GM12891 (cell line): Measurements from ENCODE around the gene DPP10.

Source experiments
- PAX5 ChIP-seq: IDR thresholded peaks from 2 replicates; pipeline ENCODE4 v1.6.1; 2011; ENCODE audit warnings: low read length, moderate library complexity, mild to moderate bottlenecking; ENCODE audit not compliant: insufficient read depth, severe bottlenecking
- POLR2A ChIP-seq: IDR thresholded peaks from 2 replicates; pipeline ENCODE4 v1.6.1; 2011; ENCODE audit warnings: low read depth, low read length, control low read depth
- POLR2AphosphoS5 ChIP-seq: IDR thresholded peaks from 2 replicates; pipeline ENCODE4 v1.6.1; 2011; ENCODE audit warnings: low read depth, low read length, control low read depth
- POU2F2 ChIP-seq: IDR thresholded peaks from 2 replicates; pipeline ENCODE4 v1.6.1; 2011; ENCODE audit warnings: low read depth, mild to moderate bottlenecking, control low read depth, low read length, moderate library complexity
- SPI1 ChIP-seq: IDR thresholded peaks from 2 replicates; pipeline ENCODE4 v1.6.1; 2011; ENCODE audit warnings: low read depth, low read length, control low read depth
- TAF1 ChIP-seq: IDR thresholded peaks from 2 replicates; pipeline ENCODE4 v1.6.1; 2011; ENCODE audit warnings: low read depth, low read length, control low read depth

GRCh38 chr2:114762986-114763385 is 320.5 kb downstream of the DPP10 start:
- TF ChIP-seq POLR2A, result no peak
- no peak for TF ChIP-seq POLR2AphosphoS5
- TF ChIP-seq TAF1, result no peak
- TF ChIP-seq POU2F2, result no peak
- no peak for TF ChIP-seq SPI1
- TF ChIP-seq PAX5, result no peak
